Measurements from ENCODE around the gene CEP170B. TPM values are rescaled to one million over a fixed set of nuclear protein-coding genes. Genes with fewer than 3 reads are reported as not detected.

CEP170B gene
- polyA plus RNA-seq, 2 of the 4 experiments (the other 2 are of a cell fraction), result 4.5 to 13.5 TPM

DNA sequence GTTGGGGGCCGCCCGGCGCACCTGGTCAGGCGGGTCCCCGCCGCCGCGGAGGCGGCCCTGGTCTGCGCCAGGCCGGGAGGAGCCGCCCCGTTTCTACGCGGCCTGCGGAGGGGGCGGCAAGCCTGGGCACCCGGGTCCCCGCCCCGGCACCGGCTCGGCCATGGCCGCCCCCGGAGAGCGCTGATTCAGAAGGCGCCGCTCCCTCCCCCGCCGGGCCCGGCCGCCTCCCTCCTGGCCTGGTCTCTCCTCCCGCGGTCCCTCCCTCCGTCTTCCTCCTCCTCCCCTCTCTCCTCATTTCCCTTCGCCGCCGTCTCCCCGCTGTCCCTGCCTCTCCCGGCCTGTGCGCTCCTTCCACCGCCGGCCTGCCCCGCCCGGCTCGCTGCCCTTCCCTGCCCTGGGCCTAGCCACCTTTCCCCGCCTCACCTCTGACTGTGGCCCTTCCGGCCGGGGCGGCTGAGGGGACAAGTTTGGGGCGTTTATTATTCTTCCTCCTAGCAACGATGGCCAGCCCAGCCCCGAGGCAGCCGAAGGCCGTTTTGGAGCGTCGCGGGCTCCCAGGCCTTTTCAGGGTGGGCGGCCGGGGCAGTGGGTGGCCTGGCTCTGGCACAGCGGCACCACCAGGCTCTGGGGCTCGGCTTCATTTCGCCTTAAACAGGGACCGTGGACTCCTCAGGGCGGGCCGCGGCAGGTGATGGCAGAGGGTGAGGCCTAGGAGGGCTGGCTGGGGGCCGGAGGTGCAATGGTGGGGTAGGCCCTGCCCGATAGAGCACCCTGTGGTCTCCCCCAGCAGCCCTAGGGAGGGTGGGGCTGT is 768 bp downstream of the CEP170B start:
- Histone ChIP-seq H3K4me2 (peak overlapping the region; percentile 95), H3K4me3 (peak overlapping the region; percentile 90), H3K4me1 (peaks cover 15% of the 10 kb centered on the region), H3K27ac (peak overlapping the region; percentile 91 to 99), H3K9me3 (peaks cover 3% of the 10 kb centered on the region; the same call in 1 of the 3 replicates)
- TF ChIP-seq POLR2A (IDR thresholded peaks at IDR 0.05; ENCODE audit: low read length), result peak; percentile 19; the same call in 1 of the 2 replicates
- no peak for TF ChIP-seq RFX5 (IDR thresholded peaks at IDR 0.05)
- no peak for TF ChIP-seq GATA3 (IDR thresholded peaks at IDR 0.05; ENCODE audit: borderline replicate concordance)
- TF ChIP-seq, protein P1, sequence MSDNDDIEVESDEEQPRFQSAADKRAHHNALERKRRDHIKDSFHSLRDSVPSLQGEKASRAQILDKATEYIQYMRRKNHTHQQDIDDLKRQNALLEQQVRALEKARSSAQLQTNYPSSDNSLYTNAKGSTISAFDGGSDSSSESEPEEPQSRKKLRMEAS (IDR thresholded peaks at IDR 0.05), result 0 out of 2 replicates have a peak, but pooled peaks have one; percentile 27
- 14% methylated on average over 41 of the region's 68 CpGs for WGBS (ENCODE audit: missing lambda C conversion rate)
- POLR2A ChIA-PET, result interaction anchor here (0.6 to 1.1 kb wide), 2 partner anchors 45 to 113 kb away, joined by 3 read pairs; partner anchors contain the start of gene SIVA1
- DNase-seq (ENCODE audit: low read depth in 1 of 2, low spot score in 1 of 2) (peak; percentile 41 to 58), FAIRE-seq (no peak), ATAC-seq (peak; percentile 61 to 78)
- CTCF ChIA-PET, result interaction anchor here (1.0 to 6.3 kb wide), 4 partner anchors 30 to 71 kb away, joined by 3 to 31 read pairs (median 3); no protein-coding TSS in a partner anchor

DNA sequence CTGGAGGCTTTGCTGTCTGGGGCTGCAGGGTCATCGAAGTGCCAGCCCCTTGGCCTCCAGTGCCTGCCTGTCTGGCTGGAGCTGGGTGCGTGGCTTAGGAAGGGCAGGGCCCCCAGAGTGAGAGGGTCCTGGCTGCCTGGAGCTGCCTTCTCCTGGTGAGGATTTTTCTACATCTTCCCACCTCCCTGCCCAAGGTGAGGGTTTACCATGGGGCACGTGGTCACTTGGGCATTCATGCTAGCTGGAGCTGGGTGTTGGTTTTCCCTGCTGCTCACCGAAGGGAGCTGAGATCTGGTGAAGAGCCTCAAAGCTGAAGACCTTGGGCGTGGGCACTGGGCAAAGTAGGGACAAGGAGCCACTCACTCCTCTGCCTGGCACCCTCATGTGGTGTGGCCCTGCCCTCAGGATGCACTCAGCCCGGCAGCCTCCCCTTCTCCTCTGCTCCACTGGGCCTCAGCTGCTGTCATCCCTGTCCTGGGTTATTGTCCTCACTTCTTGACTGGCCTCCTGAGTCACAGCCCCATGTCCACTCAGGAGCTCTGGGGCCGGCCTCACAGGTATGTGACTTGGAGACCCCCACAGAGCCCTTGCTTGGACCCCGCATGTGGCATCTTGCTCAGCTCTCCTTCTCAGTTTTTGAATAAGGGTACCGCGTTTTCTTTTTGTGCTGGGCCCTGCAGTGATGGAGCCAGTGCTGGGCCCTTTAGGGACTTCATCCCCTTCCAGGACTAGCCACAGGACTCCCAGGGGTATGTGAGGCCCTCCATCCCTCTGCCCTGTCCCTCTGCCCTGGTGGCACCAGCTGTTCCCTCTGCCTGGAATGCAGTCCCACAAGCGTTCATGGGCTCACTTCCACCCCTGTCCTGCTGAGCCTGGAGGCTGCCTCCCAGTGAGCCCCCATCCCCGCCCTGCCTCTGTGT is 1.6 kb downstream of the CEP170B start:
- peak overlapping the region; percentile 95 for H3K4me2 ChIP-seq
- H3K4me3 ChIP-seq, result peak overlapping the region; percentile 90
- CTCF ChIA-PET, result interaction anchor here (0.8 to 6.3 kb wide), 4 partner anchors 29 to 72 kb away, joined by 3 to 31 read pairs (median 3); no protein-coding TSS in a partner anchor
- TF ChIP-seq EP300 (IDR thresholded peaks at IDR 0.05), result no peak
- no peak for TF ChIP-seq KDM1A (IDR thresholded peaks at IDR 0.05; ENCODE audit: low read depth)
- TF ChIP-seq CBX2 (IDR thresholded peaks at IDR 0.05; ENCODE audit: borderline replicate concordance, low read depth), result no peak
- no peak for TF ChIP-seq HEYL (CRISPR knock-in tag; IDR thresholded peaks at IDR 0.05)
- TF ChIP-seq FOSL2 (IDR thresholded peaks at IDR 0.05), result no peak
- TF ChIP-seq FOSL2 (CRISPR knock-in tag; IDR thresholded peaks at IDR 0.05), result no peak
- no peak for TF ChIP-seq NR3C1 (IDR thresholded peaks at IDR 0.05)
- TF ChIP-seq SREBF2 (IDR thresholded peaks at IDR 0.05), result no peak
- no peak; a peak in 1 of 6 replicates for ATAC-seq
- no peaks in the 10 kb centered on the region for H3K9me3 ChIP-seq
- FAIRE-seq, result no peak
- DNase-seq (ENCODE audit: low read depth in 1 of 2, low spot score in 1 of 2), result no peak
- H3K4me1 ChIP-seq, result peaks cover 15% of the 10 kb centered on the region
- H3K27ac ChIP-seq, result peak overlapping the region; percentile 91 to 99
- WGBS (ENCODE audit: missing lambda C conversion rate), result 86% methylated on average over 10 of the region's 12 CpGs
- POLR2A ChIA-PET, result interaction anchor here (0.6 to 1.1 kb wide), 2 partner anchors 46 to 114 kb away, joined by 3 read pairs; partner anchors contain the start of gene SIVA1

DNA sequence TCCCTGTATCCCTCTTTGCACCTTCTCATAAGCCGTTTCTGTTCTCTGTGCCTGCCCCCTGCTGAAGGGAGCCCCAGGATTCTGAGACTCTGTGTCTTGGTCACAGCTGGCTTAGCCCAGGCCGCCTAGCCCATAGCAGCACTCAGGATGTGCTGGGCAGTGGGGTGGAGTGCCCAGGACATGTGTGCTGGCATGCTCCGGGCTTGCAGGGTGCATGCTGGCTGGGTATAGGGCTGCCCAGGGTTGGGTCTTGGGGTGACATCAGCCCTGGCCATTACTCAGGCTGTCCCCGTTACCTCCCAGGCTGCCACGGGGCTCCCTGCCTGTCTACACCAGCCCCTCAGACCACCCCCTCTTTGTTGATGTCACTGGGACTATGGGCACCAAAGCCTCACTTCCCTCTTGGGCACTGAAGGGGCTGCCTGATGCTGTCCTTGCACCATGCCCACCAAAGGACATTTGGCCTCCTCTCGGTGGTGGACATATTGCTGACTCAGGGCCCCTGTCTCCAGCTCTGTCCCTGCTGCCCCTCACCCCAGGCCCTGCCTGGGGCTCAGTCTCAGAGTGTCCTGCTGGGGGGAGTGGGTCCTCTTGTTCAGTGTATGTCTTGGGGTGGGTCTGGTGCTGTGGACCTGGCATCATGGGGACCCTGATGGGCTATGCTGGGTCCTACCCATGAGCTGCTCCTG is 2.4 kb downstream of the CEP170B start:
- Histone ChIP-seq H3K4me3 (no peak overlapping the region), H3K4me1 (peaks cover 15% of the 10 kb centered on the region), H3K9me3 (no peaks in the 10 kb centered on the region), H3K4me2 (no peak overlapping the region; the same call in 2 of the 3 replicates), H3K27ac (no peak overlapping the region)
- peak; percentile 72 for TF ChIP-seq MAFK (IDR thresholded peaks at IDR 0.05; ENCODE audit: partially characterized antibody)
- TF ChIP-seq, protein P2, sequence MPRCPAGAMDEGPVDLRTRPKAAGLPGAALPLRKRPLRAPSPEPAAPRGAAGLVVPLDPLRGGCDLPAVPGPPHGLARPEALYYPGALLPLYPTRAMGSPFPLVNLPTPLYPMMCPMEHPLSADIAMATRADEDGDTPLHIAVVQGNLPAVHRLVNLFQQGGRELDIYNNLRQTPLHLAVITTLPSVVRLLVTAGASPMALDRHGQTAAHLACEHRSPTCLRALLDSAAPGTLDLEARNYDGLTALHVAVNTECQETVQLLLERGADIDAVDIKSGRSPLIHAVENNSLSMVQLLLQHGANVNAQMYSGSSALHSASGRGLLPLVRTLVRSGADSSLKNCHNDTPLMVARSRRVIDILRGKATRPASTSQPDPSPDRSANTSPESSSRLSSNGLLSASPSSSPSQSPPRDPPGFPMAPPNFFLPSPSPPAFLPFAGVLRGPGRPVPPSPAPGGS (IDR thresholded peaks at IDR 0.05), result no peak
- ChIA-PET CTCF (interaction anchor here (0.8 to 6.3 kb wide), 4 partner anchors 9 to 99 kb away, joined by 3 to 31 read pairs (median 4); no protein-coding TSS in a partner anchor), POLR2A (interaction anchor here (1.1 kb wide), 1 partner anchor 115 kb away, joined by 3 read pairs; the partner anchor contains the start of gene SIVA1)
- ATAC-seq (no peak), DNase-seq (ENCODE audit: low read depth in 1 of 2, low spot score in 1 of 2) (no peak), FAIRE-seq (no peak)
- WGBS (ENCODE audit: missing lambda C conversion rate), result 93% methylated on average over 5 of the region's 6 CpGs
